HG03039 (cell line): ENCODE data around the gene CHMP3.
"Not testable (repeated sequence)": the region's sequence is repeated elsewhere in the genome, so short reads cannot be mapped to it uniquely, and the experiment has no call there.

ENCODE experiments used
- ATAC-seq: cut with Tn5 transposase; IDR thresholded peaks from one replicate; pipeline ENCODE4 v1.9.1; 2021; ENCODE audit warnings: mild to moderate bottlenecking, moderate library complexity; ENCODE audit not compliant: unreplicated experiment

Gene CHMP3

DNA sequence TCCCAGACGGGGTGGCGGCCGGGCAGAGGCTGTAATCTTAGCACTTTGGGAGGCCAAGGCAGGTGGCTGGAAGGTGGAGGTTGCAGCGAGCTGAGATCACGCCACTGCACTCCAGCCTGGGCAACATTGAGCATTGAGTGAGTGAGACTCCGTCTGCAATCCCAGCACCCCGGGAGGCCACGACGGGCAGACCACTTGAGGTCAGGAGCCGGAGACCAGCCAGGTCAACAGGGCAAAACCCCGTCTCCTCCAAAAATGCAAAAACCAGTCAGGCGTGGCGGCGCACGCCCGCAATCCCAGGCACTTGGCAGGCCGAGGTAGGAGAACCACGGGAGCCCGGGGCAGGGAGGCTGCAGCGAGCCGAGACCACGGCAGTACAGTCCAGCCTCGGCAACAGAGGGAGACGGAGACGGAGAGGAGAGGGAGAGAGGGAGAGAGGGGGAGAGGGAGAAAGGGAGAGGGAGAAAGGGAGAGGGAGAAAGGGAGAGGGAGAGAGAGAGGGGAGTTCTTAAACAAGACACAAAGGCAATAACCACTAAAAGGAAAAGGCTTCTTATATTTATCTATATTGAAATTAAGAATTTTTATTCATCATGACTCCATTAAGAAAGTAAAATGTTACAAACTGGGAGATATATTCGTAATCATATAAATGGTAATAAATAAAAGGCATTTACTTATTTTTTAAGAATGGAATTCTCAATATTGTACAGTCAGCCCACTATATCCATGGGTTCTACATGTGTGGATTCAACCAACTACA, 13.1 kb downstream of the CHMP3 start:
- ATAC-seq = not testable (repeated sequence)

DNA sequence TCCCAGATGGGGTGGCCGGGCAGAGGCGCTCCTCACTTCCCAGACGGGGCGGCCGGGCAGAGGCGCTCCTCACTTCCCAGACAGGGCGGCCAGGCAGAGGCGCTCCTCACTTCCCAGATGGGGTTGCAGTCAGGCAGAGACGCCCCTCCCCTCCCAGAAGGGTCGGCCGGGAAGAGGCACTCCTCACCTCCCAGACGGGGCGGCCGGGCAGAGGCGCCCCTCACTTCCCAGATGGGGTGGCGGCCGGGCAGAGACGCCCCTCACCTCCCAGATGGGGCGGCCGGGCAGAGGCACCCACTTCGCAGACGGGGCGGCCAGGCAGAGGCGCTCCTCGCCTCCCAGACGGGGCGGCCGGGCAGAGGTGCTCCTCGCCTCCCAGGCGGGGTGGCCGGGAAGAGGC, 13.8 kb downstream of the CHMP3 start:
- ATAC-seq = not testable (repeated sequence)

DNA sequence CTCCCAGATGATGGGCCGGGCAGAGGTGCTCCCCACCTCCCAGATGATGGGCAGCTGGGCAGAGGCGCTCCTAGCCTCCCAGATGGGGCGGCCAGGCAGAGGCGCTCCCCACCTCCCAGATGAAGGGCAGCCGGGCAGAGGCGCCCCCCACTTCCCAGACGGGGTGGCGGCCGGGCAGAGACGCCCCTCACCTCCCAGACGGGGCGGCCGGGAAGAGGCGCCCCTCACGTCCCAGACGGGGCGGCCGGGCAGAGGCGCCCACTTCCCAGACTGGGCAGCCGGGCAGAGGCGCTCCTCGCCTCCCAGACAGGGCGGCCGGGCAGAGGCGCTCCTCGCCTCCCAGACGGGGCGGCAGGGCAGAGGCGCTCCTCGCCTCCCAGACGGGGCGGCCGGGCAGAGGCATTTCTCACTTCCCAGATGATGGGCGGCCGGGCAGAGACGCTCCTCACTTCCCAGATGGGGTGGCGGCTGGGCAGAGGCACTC, 14.3 kb downstream of the CHMP3 start:
- not testable (repeated sequence) for ATAC-seq

DNA sequence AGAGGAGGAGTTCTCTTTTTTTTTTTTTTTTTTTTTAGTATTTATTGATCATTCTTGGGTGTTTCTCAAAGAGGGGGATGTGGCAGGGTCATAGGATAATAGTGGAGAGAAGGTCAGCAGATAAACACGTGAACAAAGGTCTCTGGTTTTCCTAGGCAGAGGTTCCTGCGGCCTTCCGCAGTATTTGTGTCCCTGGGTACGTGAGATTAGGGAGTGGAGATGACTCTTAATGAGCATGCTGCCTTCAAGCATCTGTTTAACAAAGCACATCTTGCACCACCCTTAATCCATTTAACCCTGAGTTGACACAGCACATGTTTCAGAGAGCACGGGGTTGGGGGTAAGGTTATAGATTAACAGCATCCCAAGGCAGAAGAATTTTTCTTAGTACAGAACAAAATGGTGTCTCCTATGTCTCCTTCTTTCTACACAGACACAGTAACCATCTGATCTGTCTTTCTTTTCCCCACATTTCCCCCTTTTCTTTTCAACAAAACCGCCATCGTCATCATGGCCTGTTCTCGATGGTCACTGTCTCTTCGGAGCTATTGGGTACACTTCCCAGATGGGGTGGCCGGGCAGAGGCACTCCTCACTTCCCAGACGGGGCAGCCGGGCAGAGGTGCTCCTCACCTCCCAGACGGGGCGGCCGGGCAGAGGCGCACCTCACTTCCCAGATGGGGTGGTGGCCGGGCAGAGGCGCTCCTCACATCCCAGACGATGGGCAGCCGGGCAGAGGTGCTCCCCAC, 14.9 kb downstream of the CHMP3 start:
- not testable (repeated sequence) for ATAC-seq

DNA sequence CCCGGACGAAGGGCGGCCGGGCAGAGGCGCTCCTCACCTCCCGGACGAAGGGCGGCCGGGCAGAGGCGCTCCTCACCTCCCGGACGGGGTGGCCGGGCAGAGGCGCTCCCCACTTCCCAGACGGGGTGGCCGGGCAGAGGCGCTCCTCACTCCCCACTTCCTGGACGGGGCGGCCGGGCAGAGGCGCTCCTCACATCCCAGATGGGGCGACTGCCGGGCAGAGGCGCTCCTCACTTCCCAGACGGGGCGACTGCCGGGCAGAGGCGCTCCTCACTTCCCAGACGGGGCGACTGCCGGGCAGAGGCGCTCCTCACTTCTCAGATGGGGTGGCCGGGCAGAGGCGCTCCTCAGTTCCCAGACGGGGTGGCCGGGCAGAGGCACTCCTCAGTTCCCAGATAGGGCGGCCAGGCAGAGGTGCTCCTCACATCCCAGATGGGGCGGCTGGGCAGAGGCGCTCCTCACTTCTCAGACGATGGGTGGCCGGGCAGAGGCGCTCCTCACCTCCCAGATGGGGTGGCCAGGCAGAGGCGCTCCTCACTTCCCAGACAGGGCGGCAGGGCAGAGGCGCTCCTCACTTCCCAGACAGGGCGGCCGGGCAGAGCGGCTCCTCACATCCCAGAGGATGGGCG, 17.8 kb downstream of the CHMP3 start:
- ATAC-seq = not testable (repeated sequence)

DNA sequence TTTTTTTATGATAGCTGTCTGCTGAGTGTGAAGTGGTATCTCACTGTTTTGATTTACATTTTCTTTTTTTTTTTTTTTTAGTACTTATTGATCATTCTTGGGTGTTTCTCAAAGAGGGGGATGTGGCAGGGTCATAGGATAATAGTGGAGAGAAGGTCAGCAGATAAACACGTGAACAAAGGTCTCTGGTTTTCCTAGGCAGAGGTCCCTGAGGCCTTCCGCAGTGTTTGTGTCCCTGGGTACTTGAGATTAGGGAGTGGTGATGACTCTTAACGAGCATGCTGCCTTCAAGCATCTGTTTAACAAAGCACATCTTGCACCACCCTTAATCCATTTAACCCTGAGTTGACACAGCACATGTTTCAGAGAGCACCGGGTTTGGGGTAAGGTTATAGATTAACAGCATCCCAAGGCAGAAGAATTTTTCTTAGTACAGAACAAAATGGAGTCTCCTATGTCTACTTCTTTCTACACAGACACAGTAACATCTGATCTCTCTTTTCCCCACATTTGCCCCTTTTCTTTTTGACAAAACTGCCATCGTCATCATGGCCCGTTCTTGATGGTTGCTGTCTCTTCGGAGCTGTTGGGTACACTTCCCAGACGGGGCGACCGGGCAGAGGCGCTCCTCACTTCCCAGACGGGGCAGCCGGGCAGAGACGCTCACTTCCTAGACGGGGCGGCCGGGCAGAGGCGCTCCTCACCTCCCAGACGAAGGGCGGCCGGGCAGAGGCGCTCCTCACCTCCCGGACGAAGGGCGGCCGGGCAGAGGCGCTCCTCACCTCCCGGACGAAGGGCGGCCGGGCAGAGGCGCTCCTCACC, 18.8 kb downstream of the CHMP3 start:
- ATAC-seq = not testable (repeated sequence)

DNA sequence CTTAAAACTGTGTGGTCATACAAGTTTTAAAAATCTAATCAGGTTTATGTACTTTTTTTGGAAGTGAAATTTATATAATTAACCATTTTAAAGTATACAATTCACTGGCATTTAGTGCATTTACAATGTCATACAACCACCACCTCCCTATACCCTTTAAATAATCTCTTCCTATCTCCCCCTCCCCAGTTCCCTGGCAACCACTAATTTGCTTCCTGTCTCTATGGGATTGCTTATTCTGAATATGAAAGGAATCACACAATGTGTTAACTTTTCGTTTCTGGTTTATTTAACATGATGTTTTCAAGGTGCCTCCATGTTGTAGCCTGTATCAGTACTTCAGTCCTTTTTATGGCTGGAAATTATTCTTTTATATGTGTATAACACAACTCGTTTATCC, 19.4 kb downstream of the CHMP3 start:
- ATAC-seq = no peak

DNA sequence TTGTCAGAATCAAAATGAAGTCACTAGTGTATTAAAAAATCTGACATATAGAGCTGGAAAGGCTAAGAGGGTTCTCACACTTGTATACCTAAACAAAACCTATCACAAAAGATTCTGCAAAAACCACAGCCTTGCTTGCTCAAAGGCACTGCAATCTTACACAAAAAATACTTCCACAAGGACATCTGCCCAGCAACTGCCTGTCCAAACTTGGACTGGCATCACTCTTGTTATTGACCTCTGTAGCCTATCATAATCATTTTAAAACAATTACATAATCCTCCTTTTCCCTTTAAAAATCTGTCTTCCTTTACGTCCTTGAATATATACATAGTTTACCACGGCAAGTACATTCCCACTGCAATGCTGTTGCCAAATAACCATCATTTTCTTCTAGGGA, 19.9 kb downstream of the CHMP3 start:
- ATAC-seq = no peak

DNA sequence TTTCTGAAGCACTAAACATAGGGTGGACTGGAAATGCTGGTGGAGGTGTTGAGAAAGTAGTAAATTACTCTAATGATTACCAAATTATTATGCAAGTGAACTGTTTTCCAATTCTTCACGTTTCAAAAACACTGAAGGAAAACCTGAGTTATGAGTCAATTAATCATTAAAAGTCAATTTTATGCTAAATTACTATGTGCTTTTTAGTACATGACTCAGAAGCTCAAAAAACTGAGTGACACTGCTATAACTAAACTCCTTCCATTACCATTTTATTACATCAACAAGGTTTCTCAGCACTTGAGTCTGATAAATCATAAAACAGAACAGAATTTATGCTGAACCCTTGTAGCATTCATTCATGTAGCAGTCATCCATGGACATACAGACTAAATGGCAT, 20.4 kb downstream of the CHMP3 start:
- no peak for ATAC-seq

DNA sequence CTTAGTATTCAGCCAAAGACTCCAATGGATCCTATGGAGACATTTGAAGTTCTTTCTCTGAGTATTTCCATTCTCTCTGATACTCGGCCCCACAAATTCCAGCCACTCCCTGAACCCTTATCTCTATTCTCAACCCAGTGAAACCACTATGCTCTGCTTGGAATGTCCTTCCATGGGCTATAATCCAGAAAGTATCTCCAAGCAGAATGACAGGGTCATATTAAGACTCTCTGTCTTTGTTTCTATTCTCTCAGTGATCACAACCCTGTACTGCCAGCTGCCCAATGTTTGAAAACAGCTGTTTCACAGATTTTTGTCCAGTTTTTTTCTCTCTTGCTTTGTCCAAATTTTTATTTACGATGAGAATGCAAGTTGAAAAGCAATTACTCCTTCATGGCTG, 21.9 kb downstream of the CHMP3 start:
- ATAC-seq = no peak

DNA sequence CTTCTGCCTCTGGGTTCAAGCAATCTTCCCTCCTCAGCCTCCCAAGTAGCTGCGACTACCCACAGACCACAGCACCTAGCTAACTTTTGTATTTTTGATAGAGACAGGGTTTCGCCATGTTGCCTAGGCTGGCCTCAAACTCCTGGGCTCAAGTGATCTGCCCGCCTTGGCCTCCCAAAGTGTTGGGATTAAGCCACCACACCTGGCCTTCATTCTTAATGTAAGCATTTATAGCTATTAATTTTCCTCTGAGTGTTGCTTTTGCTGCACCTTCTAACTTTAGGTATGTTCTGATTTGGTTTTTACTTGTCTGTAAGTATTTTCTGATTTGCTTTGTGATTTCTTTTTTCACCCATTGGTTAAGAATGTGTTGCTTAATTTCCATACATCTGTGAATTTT, 29.7 kb downstream of the CHMP3 start:
- ATAC-seq = no peak

DNA sequence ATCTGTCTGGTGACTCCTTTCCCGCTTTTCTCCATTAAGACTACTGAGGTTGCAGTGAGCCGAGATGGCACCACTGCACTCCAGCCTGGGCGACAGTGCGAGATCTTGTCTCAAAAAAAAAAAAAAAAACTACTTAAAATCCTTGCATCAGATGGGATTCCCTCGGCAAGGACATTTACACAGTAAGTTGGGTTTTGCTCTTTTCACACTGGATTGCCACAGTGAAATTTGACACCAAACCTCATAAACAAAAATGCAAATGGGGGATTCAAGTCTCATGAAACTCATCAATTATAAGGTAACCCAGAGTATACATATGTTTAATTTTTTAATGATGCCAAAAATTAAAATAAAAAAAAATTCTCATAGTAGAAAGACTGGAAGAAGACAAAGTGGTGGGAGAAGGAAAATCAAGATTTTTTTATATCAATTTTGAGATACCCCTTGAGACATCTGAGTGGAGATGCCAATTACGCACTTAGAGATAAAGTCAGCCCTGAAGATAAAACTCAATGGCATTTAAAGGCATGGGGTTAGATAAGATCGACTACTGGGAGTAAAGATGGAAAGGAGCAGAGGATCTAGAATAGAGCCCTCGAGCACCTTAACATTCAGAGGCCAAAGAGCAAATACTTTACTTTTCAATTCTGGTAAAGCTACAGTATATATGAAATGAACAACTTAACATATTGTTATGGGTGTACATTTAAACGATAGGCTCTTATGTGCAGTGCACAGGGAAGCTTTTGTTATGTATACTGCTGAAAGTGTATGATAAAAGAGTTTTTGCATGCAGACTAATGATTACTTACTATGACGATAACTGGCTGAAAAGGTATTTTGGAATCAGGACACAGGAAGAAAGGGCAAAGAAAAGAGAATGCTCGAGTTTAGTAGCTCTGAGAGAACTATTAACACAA, 37.6 kb downstream of the CHMP3 start:
- ATAC-seq = no peak

DNA sequence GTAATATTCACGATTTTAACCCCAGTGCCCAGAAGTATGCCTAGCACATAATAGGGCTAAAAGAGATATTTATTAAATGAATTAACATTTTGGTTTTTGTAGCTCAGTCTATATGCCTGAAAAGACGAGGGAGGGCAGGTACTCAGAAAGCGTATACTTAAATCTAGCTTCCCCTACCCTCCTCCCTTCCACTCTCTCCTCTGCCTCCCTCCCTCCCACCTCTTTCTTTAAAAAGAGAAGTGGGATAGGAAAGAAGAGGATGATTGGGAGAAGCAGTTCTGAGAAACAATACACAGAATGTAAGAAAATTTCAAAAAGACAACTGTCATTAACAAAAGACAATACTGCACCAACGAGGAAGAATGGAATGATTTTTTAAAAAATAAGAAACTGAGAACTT, 39.8 kb downstream of the CHMP3 start:
- ATAC-seq = no peak

DNA sequence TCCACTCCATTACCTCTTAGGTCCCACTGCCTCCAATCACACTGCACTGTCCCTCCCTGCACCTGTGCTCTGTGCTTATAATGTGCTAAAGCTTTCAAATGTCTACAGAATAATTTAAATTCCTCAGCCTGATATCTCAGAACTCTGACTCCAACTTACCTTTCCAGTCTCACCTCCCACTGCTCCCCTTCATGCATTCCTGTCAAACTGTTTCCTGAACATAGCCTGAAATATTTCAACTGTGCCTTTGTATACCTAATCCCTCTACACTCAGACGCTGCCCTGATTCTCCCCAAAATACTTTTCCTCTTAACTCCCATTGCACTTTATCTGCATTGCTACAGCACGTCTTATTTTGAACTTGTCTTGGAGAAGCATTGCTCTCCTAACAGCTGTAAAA, 40.5 kb downstream of the CHMP3 start:
- ATAC-seq = no peak

DNA sequence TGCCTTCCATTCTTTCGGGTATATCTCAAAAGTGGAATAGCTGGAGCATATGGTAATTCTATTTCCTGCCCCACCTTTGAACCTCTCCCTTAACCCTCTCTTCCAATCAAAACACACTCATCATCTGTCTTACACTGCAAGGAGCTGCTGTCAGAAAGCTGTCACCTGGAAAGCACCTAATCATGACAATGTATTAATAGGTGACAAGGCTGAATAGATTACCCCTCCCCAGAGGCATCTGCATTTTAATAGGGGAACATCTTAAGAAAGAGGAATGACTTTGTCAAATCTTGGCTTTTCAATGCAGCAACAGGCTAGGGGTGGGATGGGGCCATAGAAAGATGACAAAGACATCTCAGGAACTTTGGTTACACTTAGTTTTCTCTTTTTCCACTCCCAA, 41.3 kb downstream of the CHMP3 start:
- ATAC-seq = no peak

DNA sequence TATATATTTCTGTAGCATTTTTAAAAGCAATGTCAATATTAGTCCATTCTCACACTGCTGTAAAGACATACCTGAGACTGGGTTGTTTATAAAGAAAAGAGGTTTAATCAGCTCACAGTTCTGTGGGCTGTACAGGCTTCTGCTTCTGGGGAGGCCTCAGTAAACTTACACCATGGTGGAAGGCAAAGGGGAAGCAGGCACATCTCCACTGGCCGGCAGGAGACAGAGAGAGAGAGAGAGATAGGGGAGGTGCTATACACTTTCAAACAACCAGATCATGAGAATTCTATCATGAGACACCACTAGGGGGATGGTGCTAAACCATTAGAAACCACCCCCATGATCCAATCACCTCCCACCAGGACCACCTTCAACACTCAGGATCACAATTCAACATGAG, 43.1 kb downstream of the CHMP3 start:
- ATAC-seq = no peak

DNA sequence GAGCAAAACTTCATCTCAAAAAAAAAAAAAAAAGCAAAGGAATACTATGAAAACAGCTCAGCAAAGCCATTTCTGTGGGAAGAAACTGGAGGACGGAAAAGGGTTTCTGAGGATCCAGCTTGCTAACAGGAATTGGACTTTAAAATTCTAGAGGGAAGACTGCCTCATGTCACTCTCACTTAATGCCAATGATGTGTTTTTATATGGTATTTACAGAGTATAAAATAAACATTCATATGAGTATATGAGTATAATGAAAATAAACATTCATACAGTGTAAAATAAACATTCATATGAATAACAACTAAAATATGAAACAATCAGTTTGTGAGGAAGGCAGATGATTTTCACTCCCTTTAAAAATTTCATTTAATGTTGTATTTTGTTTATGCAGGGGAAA, 43.9 kb downstream of the CHMP3 start:
- no peak for ATAC-seq

DNA sequence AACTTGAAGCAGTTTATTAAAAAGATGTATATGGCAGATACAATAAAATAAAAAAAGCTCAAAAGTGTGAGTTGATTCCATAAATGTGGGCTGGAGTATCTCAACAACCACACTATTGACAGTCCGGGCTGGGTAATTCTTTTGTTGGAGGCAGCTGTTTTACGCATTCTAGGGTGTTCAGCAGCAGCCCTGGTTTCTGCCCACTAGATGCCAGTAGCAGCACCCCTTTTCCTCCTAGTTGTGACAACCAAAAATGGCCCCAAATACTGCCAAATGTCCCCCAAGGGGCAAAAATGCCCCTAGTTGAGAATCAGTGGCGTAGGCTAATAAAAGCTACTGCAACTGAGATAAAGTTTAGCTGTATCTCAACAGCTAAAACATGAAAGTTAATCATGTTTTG, 44.8 kb downstream of the CHMP3 start:
- ATAC-seq = no peak

DNA sequence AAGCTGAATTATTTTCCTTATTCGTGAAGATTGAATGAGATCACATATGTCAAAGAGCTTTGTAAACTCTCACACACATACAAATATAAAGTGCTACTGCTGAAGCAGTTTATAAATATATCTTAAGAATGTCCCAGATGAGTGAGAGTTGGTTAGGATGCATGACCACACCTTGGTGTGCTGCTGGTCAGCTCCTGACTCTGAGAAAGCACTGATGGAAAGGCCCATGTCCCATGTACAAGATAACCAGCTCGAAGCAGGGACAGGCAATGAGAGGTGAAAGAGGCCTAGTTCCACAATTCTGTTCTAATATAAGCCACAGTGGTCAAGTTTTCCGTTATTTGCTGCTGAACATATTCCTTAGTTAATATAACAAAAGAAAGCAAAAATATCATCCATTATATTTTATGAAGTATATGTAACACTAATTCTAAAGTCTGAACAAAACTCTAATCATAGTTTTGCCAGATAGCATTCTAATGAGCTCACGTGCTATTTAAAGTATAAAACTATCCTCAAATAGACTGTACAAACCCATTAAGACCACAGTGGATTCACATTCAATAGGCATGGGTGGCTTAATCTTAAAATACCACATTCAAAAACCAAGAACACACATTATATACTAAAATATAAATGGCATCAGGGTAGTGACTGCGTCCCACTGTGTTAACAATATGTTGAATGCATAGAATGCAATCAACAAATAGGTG, 49.1 kb downstream of the CHMP3 start:
- ATAC-seq = no peak
